GM11168 (cell line): ENCODE measurements around the gene TMEM234.

Experiments used
- in situ Hi-C: fragments of 300-500 bp; cut with MboI; formaldehyde crosslinking; loops from one replicate; pipeline ENCODE4 v1.12.0; 2022; ENCODE audit warnings: low sequenced_read_pairs; ENCODE audit not compliant: unreplicated experiment

TMEM234 gene

GRCh38 chr1:32180186-32181060, 41.7 kb downstream of the TMEM234 start:
- in situ Hi-C loops: no loop called here

- in situ Hi-C loops: no loop called here
Measured at GRCh38 chr1:32179443-32180185, 42.5 kb downstream of the TMEM234 start, which contains the start of gene TXLNA. TXLNA (plus strand) TSS chr1:32179675; CDS start chr1:32180346, 671 bp downstream.

GRCh38 chr1:32179193-32179442, 43.0 kb downstream of the TMEM234 start:
- in situ Hi-C loops: no loop called here

- in situ Hi-C loops: no loop called here
Measured at GRCh38 chr1:32178380-32179192, 43.6 kb downstream of the TMEM234 start.

- in situ Hi-C loops: no loop called here
Measured at GRCh38 chr1:32172621-32173245, 49.4 kb downstream of the TMEM234 start.

- in situ Hi-C loops: no loop called here
Measured at GRCh38 chr1:32170991-32171390, 51.2 kb downstream of the TMEM234 start.
